GM23248 (cell line): Measurements from ENCODE around the gene GCHFR. TPM values are rescaled to one million over a fixed set of nuclear protein-coding genes. Genes with fewer than 3 reads are reported as not detected.

ENCODE experiments used
- DNase-seq: peaks from one replicate; pipeline ENCODE4 v3.0.0-alpha.2; 2015
- H2AFZ ChIP-seq: fragments of 200-600 bp; sonication (generic); 2 replicates; pipeline ENCODE4 v1.6.1; 2016; ENCODE audit warnings: antibody characterized with exemption
- H3F3A ChIP-seq: fragments of 200-600 bp; sonication (generic); 2 replicates; pipeline ENCODE4 v1.6.1; 2016; ENCODE audit warnings: mild to moderate bottlenecking, antibody characterized with exemption, mixed run types; ENCODE audit not compliant: insufficient read depth
- H3K27ac ChIP-seq: fragments of 200-600 bp; sonication (generic); 2 replicates; pipeline ENCODE4 v1.5.1; 2016; ENCODE audit warnings: mild to moderate bottlenecking
- H3K27me3 ChIP-seq: fragments of 200-600 bp; sonication (generic); replicated peaks from 2 replicates; pipeline ENCODE4 v1.6.1; 2016; ENCODE audit warnings: mild to moderate bottlenecking; ENCODE audit not compliant: insufficient read depth
- H3K36me3 ChIP-seq: fragments of 200-600 bp; sonication (generic); 2 replicates; pipeline ENCODE4 v1.6.1; 2016; ENCODE audit warnings: low read depth, mild to moderate bottlenecking
- H3K4me1 ChIP-seq: fragments of 200-600 bp; sonication (generic); 2 replicates; pipeline ENCODE4 v1.6.1; 2016; ENCODE audit warnings: mild to moderate bottlenecking; ENCODE audit not compliant: insufficient read depth
- H3K4me2 ChIP-seq: fragments of 200-600 bp; sonication (generic); one replicate; pipeline ENCODE4 v1.6.1; 2016; ENCODE audit warnings: mild to moderate bottlenecking; ENCODE audit not compliant: unreplicated experiment
- H3K4me3 ChIP-seq: fragments of 200-600 bp; sonication (generic); 2 replicates; pipeline ENCODE4 v1.5.1; 2016; ENCODE audit warnings: mild to moderate bottlenecking
- H3K79me2 ChIP-seq: fragments of 200-600 bp; sonication (generic); 2 replicates; pipeline ENCODE4 v1.6.1; 2016; ENCODE audit warnings: mild to moderate bottlenecking; ENCODE audit not compliant: insufficient read depth
- H3K9ac ChIP-seq: fragments of 200-600 bp; sonication (generic); 2 replicates; pipeline ENCODE4 v1.6.1; 2016; ENCODE audit warnings: mild to moderate bottlenecking
- H3K9me2 ChIP-seq: fragments of 200-600 bp; sonication (generic); 2 replicates; pipeline ENCODE4 v1.6.1; 2016; ENCODE audit warnings: mixed run types, mild to moderate bottlenecking, moderate library complexity; ENCODE audit not compliant: insufficient read depth
- H3K9me3 ChIP-seq: fragments of 200-600 bp; sonication (generic); one replicate; pipeline ENCODE4 v1.6.1; 2017; ENCODE audit warnings: low read depth
- H4K20me1 ChIP-seq: fragments of 200-600 bp; sonication (generic); 2 replicates; pipeline ENCODE4 v1.6.0; 2016; ENCODE audit not compliant: insufficient read depth
- EZH2 ChIP-seq: fragments of 200-600 bp; sonication (generic); IDR thresholded peaks from 2 replicates; pipeline ENCODE4 v1.6.1; 2018; ENCODE audit warnings: antibody characterized with exemption, mild to moderate bottlenecking; ENCODE audit not compliant: insufficient read depth, poor library complexity, severe bottlenecking
- EZH2phosphoT487 ChIP-seq: fragments of 200-600 bp; sonication (generic); IDR thresholded peaks from 2 replicates; pipeline ENCODE4 v1.6.1; 2018; ENCODE audit warnings: antibody characterized with exemption, moderate library complexity, mild to moderate bottlenecking, low read depth; ENCODE audit not compliant: insufficient read depth
- whole genome bisulfite sequencing, 2 experiments: methylation state at CpG; one replicate each; pipeline ENCODE4 v1.1.6; 2015 to 2017; ENCODE audit warnings: low lambda C conversion rate in 2 of 2, low coverage in 1 of 2; ENCODE audit errors: missing lambda C conversion rate in 2 of 2; 5-methylcytosine and 5-hydroxymethylcytosine counted together
- in situ Hi-C: fragments of 300-500 bp; cut with MboI; formaldehyde crosslinking; loops from 2 replicates; pipeline ENCODE4 v1.15.0; 2020
- polyA plus RNA-seq: library from polyadenylated mRNA; unstranded; fragments of >200 nt; fragmentation: Nextera tagmentation; extraction: Ambion mirVana; gene quantifications from 2 replicates; pipeline ENCODE4 v1.2.1, GENCODE V29; 2016
- total RNA-seq: library from RNA; depleted of rRNA; stranded (reverse); fragments of >200 nt; shearing (Covaris generic); gene quantifications from 2 replicates; pipeline ENCODE4 v1.2.3, GENCODE V29; 2014

Gene GCHFR
- total and polyA plus RNA-seq, 2 experiments from 2014 or later, result 0.54 to 2.3 TPM

GRCh38 chr15:40754883-40755811 lies 8.7 kb upstream of the GCHFR start, which contains the start of gene RMDN3:
Gene RMDN3 (minus strand): TSS chr15:40755254. CDS start chr15:40754783, 471 bp downstream.
- in situ Hi-C loops, result no loop called here
- TF ChIP-seq EZH2phosphoT487, result no peak
- no peak for TF ChIP-seq EZH2
- DNase-seq, result peak; percentile 98
- Histone ChIP-seq H3K9ac (peak within 1 kb of the TSS; percentile 88), H3K27me3 (no peaks in the 10 kb centered on the region), H3K4me2 (peak within 1 kb of the TSS; percentile 94), H2AFZ (peak within 1 kb of the TSS; percentile 96), H3K4me3 (peak within 1 kb of the TSS; percentile 99), H3K36me3 (peaks cover 11% of the 10 kb centered on the region; the same call in 1 of the 2 replicates), H3K27ac (peak within 1 kb of the TSS; percentile 41), H3K9me3 (no peaks in the 10 kb centered on the region), H3F3A (no peaks in the 10 kb centered on the region), H3K9me2 (no peaks in the 10 kb centered on the region), H4K20me1 (no peaks in the 10 kb centered on the region), H3K4me1 (no peaks in the 10 kb centered on the region; the same call in 1 of the 2 replicates), H3K79me2 (peaks cover 39% of the 10 kb centered on the region)
- 2 to 4% methylated on average over 52 to 66 of the region's 66 CpGs for WGBS, 2 experiments

GRCh38 chr15:40755812-40756208 lies 8.1 kb upstream of the GCHFR start:
- peak overlapping the region; percentile 99 for H3K4me3 ChIP-seq

GRCh38 chr15:40756938-40757337 lies 6.9 kb upstream of the GCHFR start:
- no peak overlapping the region for H2AFZ ChIP-seq
- H3K36me3 ChIP-seq, result no peaks in the 10 kb centered on the region
- no peak overlapping the region for H3K4me2 ChIP-seq
- H3K4me3 ChIP-seq, result no peak overlapping the region
- WGBS, 2 experiments, result 44 to 52% methylated on average over 6 of the region's 6 CpGs
- no peak overlapping the region for H3K27ac ChIP-seq
- no peaks in the 10 kb centered on the region; the same call in 1 of the 2 replicates for H3K4me1 ChIP-seq
- H3K27me3 ChIP-seq, result no peaks in the 10 kb centered on the region
- H3K79me2 ChIP-seq, result peaks cover 31% of the 10 kb centered on the region
- H3K9ac ChIP-seq, result no peak overlapping the region
- DNase-seq, result no peak
- no peaks in the 10 kb centered on the region for H4K20me1 ChIP-seq
- in situ Hi-C loops, result no loop called here
- no peaks in the 10 kb centered on the region for H3K9me2 ChIP-seq
- H3K9me3 ChIP-seq, result no peaks in the 10 kb centered on the region
- TF ChIP-seq EZH2phosphoT487 (no peak), EZH2 (no peak)
- H3F3A ChIP-seq, result no peaks in the 10 kb centered on the region

More at GRCh38 chr15:40755812-40756208, 8.1 kb upstream of the GCHFR start:
- WGBS, 2 experiments, result 62 to 66% methylated on average over 10 of the region's 10 CpGs
- Histone ChIP-seq H3K9ac (peak overlapping the region; percentile 88), H3K36me3 (peaks cover 10% of the 10 kb centered on the region; the same call in 1 of the 2 replicates), H3F3A (no peaks in the 10 kb centered on the region), H3K27ac (peak overlapping the region; percentile 41; the same call in 1 of the 2 replicates), H3K27me3 (no peaks in the 10 kb centered on the region), H4K20me1 (no peaks in the 10 kb centered on the region), H2AFZ (peak overlapping the region; percentile 96), H3K9me3 (no peaks in the 10 kb centered on the region), H3K4me1 (no peaks in the 10 kb centered on the region; the same call in 1 of the 2 replicates), H3K79me2 (peaks cover 39% of the 10 kb centered on the region), H3K9me2 (no peaks in the 10 kb centered on the region), H3K4me2 (peak overlapping the region; percentile 94)
- TF ChIP-seq EZH2 (no peak), EZH2phosphoT487 (no peak)
- no peak for DNase-seq
- in situ Hi-C loops, result no loop called here

GRCh38 chr15:40759961-40760360 lies 3.9 kb upstream of the GCHFR start:
- in situ Hi-C loops, result no loop called here
- Histone ChIP-seq H3K79me2 (peaks cover 1% of the 10 kb centered on the region), H3K9ac (no peak overlapping the region), H3K4me2 (no peak overlapping the region), H3F3A (peaks cover 11% of the 10 kb centered on the region), H3K4me3 (no peak overlapping the region), H4K20me1 (no peaks in the 10 kb centered on the region), H3K27me3 (no peaks in the 10 kb centered on the region), H3K9me3 (no peaks in the 10 kb centered on the region), H3K27ac (no peak overlapping the region), H2AFZ (no peak overlapping the region), H3K9me2 (no peaks in the 10 kb centered on the region), H3K4me1 (peaks cover 16% of the 10 kb centered on the region), H3K36me3 (no peaks in the 10 kb centered on the region)
- 89 to 93% methylated on average over 5 of the region's 5 CpGs for WGBS, 2 experiments
- TF ChIP-seq EZH2phosphoT487, result no peak
- TF ChIP-seq EZH2, result no peak
- no peak for DNase-seq
